Right atrium auricular region (tissue), 2 donors: ENCODE data around the gene GNAZ. TPM values are rescaled to one million over a fixed set of nuclear protein-coding genes. Genes with fewer than 3 reads are reported as not detected.

Experiments
- DNase-seq: peaks from one replicate; pipeline ENCODE4 v3.0.0-alpha.2; 2019; ENCODE audit warnings: low spot score
- H3K27ac ChIP-seq, 2 donors: fragments of 200-600 bp; sonication (generic); 1 replicate in 1 of 2; 2 replicates in 1 of 2; pipeline ENCODE4 v1.5.1; 2016 to 2019
- H3K27me3 ChIP-seq, 2 donors: fragments of 200-600 bp; sonication (generic); one replicate each; pipeline versions ENCODE4 v1.5.1 to v1.6.0; 2017 to 2019
- H3K36me3 ChIP-seq: fragments of 200-600 bp; sonication (generic); one replicate; pipeline ENCODE4 v1.5.1; 2016
- H3K4me1 ChIP-seq, 2 donors: fragments of 200-600 bp; sonication (generic); one replicate each; pipeline versions ENCODE4 v1.5.1 to v1.6.0; 2017 to 2019
- H3K4me3 ChIP-seq, 2 donors: fragments of 200-600 bp; sonication (generic); 1 replicate in 1 of 2; 2 replicates in 1 of 2; pipeline ENCODE4 v1.5.1; 2017 to 2019; ENCODE audit warnings: mild to moderate bottlenecking in 1 of 2, moderate library complexity in 1 of 2
- H3K9me3 ChIP-seq, 2 donors: fragments of 200-600 bp; sonication (generic); one replicate each; pipeline ENCODE4 v1.5.1; 2019
- CTCF ChIP-seq, 2 donors: fragments of 200-600 bp; sonication (generic); IDR thresholded peaks; one replicate each; pipeline ENCODE4 v1.5.1; 2019; ENCODE audit warnings: antibody characterized with exemption in 2 of 2
- total RNA-seq, 2 donors: library from RNA; depleted of rRNA; stranded (reverse); fragments of >200 nt; gene quantifications; one replicate each; pipeline ENCODE4 v1.1.0, GENCODE V29; 2016

The GNAZ gene
- total RNA-seq, 2 donors from 2014 or later, result 1.9 to 3.2 TPM

- H3K36me3 ChIP-seq, result no peaks in the 10 kb centered on the region
- H3K9me3 ChIP-seq, result no peaks in the 10 kb centered on the region
- no peak for TF ChIP-seq CTCF (IDR thresholded peaks at IDR 0.05)
- H3K27me3 ChIP-seq, result no peaks in the 10 kb centered on the region
- DNase-seq, result no peak
- no peak overlapping the region for H3K4me3 ChIP-seq
- peaks cover 0 to 6% of the 10 kb centered on the region in 2 donors for H3K4me1 ChIP-seq
- H3K27ac ChIP-seq, result no peak overlapping the region
Observed at GRCh38 chr22:23077627-23078461, 7.5 kb downstream of the GNAZ start.

DNA sequence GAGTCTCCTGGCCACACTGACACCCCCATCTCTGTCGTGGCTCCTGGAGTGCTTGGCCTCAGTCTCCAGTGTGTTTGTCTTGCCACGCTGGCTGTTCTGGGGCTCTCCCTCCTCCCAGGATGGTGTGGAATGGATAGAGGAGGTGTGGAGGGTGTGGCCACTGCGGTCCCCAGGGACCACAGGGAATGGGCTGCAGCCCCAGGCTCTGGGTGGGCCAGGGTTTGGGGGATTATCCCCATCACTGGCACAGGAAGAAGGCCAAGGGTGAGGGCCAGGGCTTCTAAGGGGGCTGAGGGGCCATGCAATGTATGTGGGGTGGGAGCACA, 8.1 kb downstream of the GNAZ start:
- Histone ChIP-seq H3K27me3 (no peaks in the 10 kb centered on the region), H3K9me3 (no peaks in the 10 kb centered on the region), H3K36me3 (no peaks in the 10 kb centered on the region), H3K27ac (no peak overlapping the region), H3K4me1 (peaks cover 0 to 6% of the 10 kb centered on the region in 2 donors), H3K4me3 (no peak overlapping the region)
- no peak for TF ChIP-seq CTCF (IDR thresholded peaks at IDR 0.05)
- DNase-seq, result no peak

- Histone ChIP-seq H3K36me3 (no peaks in the 10 kb centered on the region), H3K27ac (no peak overlapping the region), H3K4me1 (peaks cover 0 to 6% of the 10 kb centered on the region in 2 donors), H3K4me3 (no peak overlapping the region), H3K27me3 (no peaks in the 10 kb centered on the region), H3K9me3 (no peaks in the 10 kb centered on the region)
- TF ChIP-seq CTCF (IDR thresholded peaks at IDR 0.05), result no peak
- DNase-seq, result no peak
Observed at GRCh38 chr22:23079240-23079768, 9.0 kb downstream of the GNAZ start.

DNA sequence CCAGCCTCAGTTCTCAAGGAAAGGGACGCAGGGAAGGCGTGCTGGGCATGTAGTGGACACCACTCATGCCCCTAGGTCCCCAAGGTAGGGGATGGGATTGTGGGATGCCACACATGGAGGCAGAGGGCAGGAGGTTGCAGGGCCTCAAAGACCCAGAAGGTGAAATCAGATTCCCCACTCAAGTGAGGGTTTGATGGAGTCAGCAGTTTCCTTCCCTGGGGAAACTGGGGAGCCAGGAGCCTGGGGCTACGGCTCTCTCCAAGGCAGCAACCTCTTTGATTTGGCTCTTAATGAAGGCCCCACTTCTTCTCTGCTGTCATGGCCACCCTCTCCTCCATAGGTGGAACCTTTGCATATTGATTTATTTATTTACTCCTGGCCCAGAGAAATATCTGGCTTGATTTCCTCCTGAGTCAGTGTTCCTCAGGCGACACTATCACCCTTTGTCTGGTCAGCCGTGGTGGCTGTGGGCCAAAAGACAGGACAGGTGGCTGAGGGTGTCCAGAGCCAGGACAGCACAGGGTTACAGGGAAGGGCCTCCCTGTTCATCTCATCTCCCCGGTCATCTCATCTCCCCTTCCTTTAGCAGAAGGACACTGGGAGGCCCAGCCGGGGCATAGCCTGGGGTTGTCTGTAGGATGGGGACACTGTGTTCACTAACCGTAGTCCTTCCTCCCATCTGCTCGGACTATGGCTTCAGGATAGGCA, 9.6 kb downstream of the GNAZ start:
- peaks cover 0 to 6% of the 10 kb centered on the region in 2 donors for H3K4me1 ChIP-seq
- TF ChIP-seq CTCF (IDR thresholded peaks at IDR 0.05), result no peak
- no peaks in the 10 kb centered on the region for H3K27me3 ChIP-seq
- H3K9me3 ChIP-seq, result no peaks in the 10 kb centered on the region
- H3K4me3 ChIP-seq, result no peak overlapping the region
- H3K27ac ChIP-seq, result no peak overlapping the region
- no peaks in the 10 kb centered on the region for H3K36me3 ChIP-seq
- DNase-seq, result no peak

DNA sequence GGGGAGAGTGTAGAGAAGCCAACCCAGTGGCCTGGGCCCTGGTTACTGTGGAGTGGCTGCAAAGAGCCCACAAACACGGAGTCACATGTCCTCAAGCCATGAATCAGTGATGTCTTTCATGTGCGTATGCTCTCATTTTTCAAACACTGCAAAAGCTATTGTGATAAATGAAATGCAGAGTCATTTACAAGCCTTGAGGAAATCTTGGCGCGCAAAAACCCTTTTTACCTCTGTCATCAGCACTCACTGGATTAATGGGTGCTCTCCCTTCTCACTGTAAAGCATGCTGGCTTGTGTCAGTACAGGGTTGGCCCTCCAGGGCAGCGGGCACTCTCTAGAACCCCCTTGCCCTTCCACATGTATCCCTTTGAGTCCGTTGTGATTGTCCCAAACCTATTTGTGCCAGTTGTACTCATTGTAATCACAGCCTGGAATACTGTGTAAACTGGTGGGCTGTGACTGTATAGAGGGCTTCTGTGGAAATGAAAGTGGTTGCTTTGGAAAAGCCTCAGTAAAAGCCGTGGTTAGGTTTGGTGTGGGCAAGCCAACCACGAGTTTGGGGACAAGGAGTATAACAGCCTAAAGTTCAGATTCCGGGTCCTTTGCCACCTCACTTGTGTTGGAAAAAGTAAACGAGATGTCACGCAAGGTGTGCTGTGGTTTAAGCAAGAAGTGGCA, 10.4 kb downstream of the GNAZ start:
- DNase-seq, result no peak
- H3K27ac ChIP-seq, result no peak overlapping the region
- TF ChIP-seq CTCF (IDR thresholded peaks at IDR 0.05), result no peak
- no peaks in the 10 kb centered on the region for H3K36me3 ChIP-seq
- no peaks in the 10 kb centered on the region for H3K27me3 ChIP-seq
- H3K4me3 ChIP-seq, result no peak overlapping the region
- H3K9me3 ChIP-seq, result no peaks in the 10 kb centered on the region
- peaks cover 0 to 6% of the 10 kb centered on the region in 2 donors for H3K4me1 ChIP-seq
